HCT116 (cell line): ENCODE measurements around the gene BICDL2. TPM values are rescaled to one million over a fixed set of nuclear protein-coding genes. Genes with fewer than 3 reads are reported as not detected.

Source experiments
- ATAC-seq: fragments of 200-7000 bp; cut with Tn5 transposase; 2 replicates; pipeline ENCODE4 v1.9.1; 2020; ENCODE audit warnings: mild to moderate bottlenecking, moderate library complexity
- BruUV-seq: library from RNA; stranded (reverse); fragments of 400-500 nt; replicated peaks from 2 replicates; lab custom pipeline; 2021; lab: Mats Ljungman, UMichigan
- CTCF ChIA-PET: fragments of 300-600 bp; sonication (Branson Sonifier 250); formaldehyde crosslinking; loops from one replicate; lab custom pipeline; 2021; ENCODE audit warnings: antibody characterized with exemption; lab: Charles Lee
- POLR2A ChIA-PET: fragments of 300-600, 350-600 bp; sonication (Branson Sonifier 250); formaldehyde crosslinking; loops from one replicate; lab custom pipeline; 2021; ENCODE audit warnings: antibody characterized with exemption; lab: Charles Lee
- RAD21 ChIA-PET, 2 experiments: fragments of 300-600 bp; sonication (Branson Sonifier 250); formaldehyde crosslinking; loops; one replicate each; lab custom pipeline; 2023; ENCODE audit warnings: low total read pairs in 2 of 2; ENCODE audit not compliant: uncharacterized antibody in 2 of 2, unreplicated experiment in 2 of 2, low non-redundant PET in 1 of 2; lab: Charles Lee
- DNase-seq: peaks from one replicate; pipeline ENCODE4 v3.0.0-alpha.2; 2010; ENCODE audit warnings: low read depth, low spot score
- H2AFZ ChIP-seq: fragments of 200-600 bp; shearing (Covaris generic), sonication (generic); 2 replicates; pipeline ENCODE4 v1.6.1; 2017; ENCODE audit warnings: low read depth, mixed run types, mixed read lengths, antibody characterized with exemption, low read length; ENCODE audit not compliant: poor library complexity, severe bottlenecking
- H3K27ac ChIP-seq: 2 replicates; pipeline ENCODE4 v1.5.1; 2012; ENCODE audit warnings: low read depth, low read length
- H3K27me3 ChIP-seq: fragments of 200-600 bp; sonication (generic); 2 replicates; pipeline ENCODE4 v1.6.1; 2016; ENCODE audit warnings: mixed run types, low read length, mixed read lengths; ENCODE audit not compliant: insufficient read depth
- H3K36me3 ChIP-seq, 2 experiments: fragments of 200-500 bp in 1 of 2; fragments of 200-600 bp in 1 of 2; sonication (Bioruptor generic) in 1 of 2; sonication (generic) in 1 of 2; 2 replicates each; pipeline versions ENCODE4 v1.5.1 to v1.6.1; 2014 to 2016; ENCODE audit warnings: low read length in 2 of 2, inconsistent platforms in 1 of 2, mixed read lengths in 1 of 2, mixed run types in 1 of 2; ENCODE audit not compliant: insufficient read depth in 2 of 2, control insufficient read depth in 1 of 2
- H3K4me1 ChIP-seq, 2 experiments: fragments of 200-600 bp in 1 of 2; sonication (generic) in 1 of 2; 2 replicates each; pipeline versions ENCODE4 v1.5.1 to v1.6.1; 2012 to 2017; ENCODE audit warnings: low read length in 2 of 2, inconsistent platforms in 1 of 2, mild to moderate bottlenecking in 1 of 2, mixed read lengths in 1 of 2, mixed run types in 1 of 2, moderate library complexity in 1 of 2; ENCODE audit not compliant: insufficient read depth in 2 of 2, control insufficient read depth in 1 of 2
- H3K4me2 ChIP-seq: fragments of 200-600 bp; sonication (generic); 2 replicates; pipeline ENCODE4 v1.6.1; 2017; ENCODE audit warnings: mixed run types, low read length, mixed read lengths
- H3K4me3 ChIP-seq, 2 experiments: fragments of 200-600 bp in 1 of 2; sonication (generic) in 1 of 2; replicated peaks in 1 of 2; 2 replicates each; pipeline ENCODE4 v1.5.1; 2011 to 2016; ENCODE audit warnings: low read length in 2 of 2, control low read depth in 1 of 2, low read depth in 1 of 2, mild to moderate bottlenecking in 1 of 2, mixed read lengths in 1 of 2, mixed run types in 1 of 2
- H3K79me2 ChIP-seq: fragments of 200-600 bp; sonication (generic); 2 replicates; pipeline ENCODE4 v1.6.1; 2017; ENCODE audit warnings: mild to moderate bottlenecking, mixed run types, low read length, moderate library complexity, mixed read lengths; ENCODE audit not compliant: insufficient read depth
- H3K9ac ChIP-seq: fragments of 200-600 bp; sonication (generic); 2 replicates; pipeline ENCODE4 v1.6.1; 2016; ENCODE audit warnings: low read length, mixed read lengths
- H3K9me2 ChIP-seq: fragments of 200-600 bp; sonication (generic), shearing (Covaris generic); 2 replicates; pipeline ENCODE4 v1.6.1; 2017; ENCODE audit warnings: mixed run types, mild to moderate bottlenecking, moderate library complexity; ENCODE audit not compliant: insufficient read depth
- H3K9me3 ChIP-seq, 2 experiments: fragments of 200-500 bp in 1 of 2; fragments of 200-600 bp in 1 of 2; sonication (Bioruptor generic) in 1 of 2; sonication (generic) in 1 of 2; 2 replicates each; pipeline ENCODE4 v1.6.1; 2014 to 2017; ENCODE audit warnings: low read length in 2 of 2, mixed read lengths in 2 of 2, inconsistent platforms in 1 of 2, low read depth in 1 of 2, mild to moderate bottlenecking in 1 of 2, mixed run types in 1 of 2, moderate library complexity in 1 of 2; ENCODE audit not compliant: control insufficient read depth in 1 of 2, insufficient read depth in 1 of 2
- H4K20me1 ChIP-seq: fragments of 200-600 bp; sonication (generic), shearing (Covaris generic); 2 replicates; pipeline ENCODE4 v1.6.1; 2017; ENCODE audit warnings: mixed run types, mild to moderate bottlenecking, moderate library complexity; ENCODE audit not compliant: insufficient read depth
- CEBPB ChIP-seq: IDR thresholded peaks from 2 replicates; pipeline ENCODE4 v1.6.1; 2012; ENCODE audit warnings: low read depth
- EZH2 ChIP-seq: fragments of 200-600 bp; sonication (generic); IDR thresholded peaks from 2 replicates; pipeline ENCODE4 v1.6.1; 2017; ENCODE audit warnings: antibody characterized with exemption, mixed run types
- FOSL1 ChIP-seq: IDR thresholded peaks from 2 replicates; pipeline ENCODE4 v1.6.1; 2012; ENCODE audit warnings: low read depth
- JUND ChIP-seq: IDR thresholded peaks from 2 replicates; pipeline ENCODE4 v1.6.1; 2012
- POLR2A ChIP-seq: IDR thresholded peaks from 2 replicates; pipeline ENCODE4 v1.7.0; 2011; ENCODE audit warnings: borderline replicate concordance; ENCODE audit not compliant: insufficient read depth, insufficient read length; ENCODE audit errors: extremely low read depth
- POLR2AphosphoS5 ChIP-seq: IDR thresholded peaks from 2 replicates; pipeline ENCODE4 v1.6.1; 2011; ENCODE audit warnings: mild to moderate bottlenecking, low read depth, low read length, moderate library complexity
- SIN3A ChIP-seq: IDR thresholded peaks from 2 replicates; pipeline ENCODE4 v1.6.1; 2012; ENCODE audit warnings: low read depth
- SRF ChIP-seq: IDR thresholded peaks from 2 replicates; pipeline ENCODE4 v1.6.1; 2012; ENCODE audit warnings: low read depth
- TCF7L2 ChIP-seq: IDR thresholded peaks from 2 replicates; pipeline ENCODE4 v1.7.0; 2011; ENCODE audit warnings: borderline replicate concordance, inconsistent platforms; ENCODE audit not compliant: insufficient read depth, insufficient read length; ENCODE audit errors: extremely low read depth
- YY1 ChIP-seq: IDR thresholded peaks from 2 replicates; pipeline ENCODE4 v1.6.1; 2011; ENCODE audit warnings: low read length, low read depth, moderate library complexity, mild to moderate bottlenecking; ENCODE audit not compliant: insufficient replicate concordance; ENCODE audit errors: extremely low read depth
- ZFX ChIP-seq: fragments of 450-650 bp; IDR thresholded peaks from 2 replicates; pipeline ENCODE4 v1.6.1; 2017
- intact Hi-C: fragments of 100-400 bp; cut with micrococcal nuclease; formaldehyde crosslinking; loops from 2 replicates; pipeline ENCODE4 v1.10.0; 2022
- total RNA-seq: library from RNA; stranded (reverse); gene quantifications from one replicate; pipeline ENCODE4 v1.2.1, GENCODE V29; 2021; ENCODE audit not compliant: unreplicated experiment
- TF ChIP-seq, protein P1 (sequence below), 3 experiments: fragments of 200-600 bp in 1 of 3; sonication (generic) in 1 of 3; IDR thresholded peaks in 2 of 3; conservative IDR thresholded peaks in 1 of 3; 2 replicates each; pipeline ENCODE4 v1.5.1; 2012 to 2017; ENCODE audit warnings: low read depth in 2 of 3, low read length in 2 of 3, antibody characterized with exemption in 1 of 3, borderline replicate concordance in 1 of 3, control low read depth in 1 of 3, mild to moderate bottlenecking in 1 of 3, mixed read lengths in 1 of 3, mixed run types in 1 of 3, moderate library complexity in 1 of 3; ENCODE audit not compliant: insufficient read depth in 1 of 3
- TF ChIP-seq, protein P2 (sequence below): IDR thresholded peaks from 2 replicates; pipeline ENCODE4 v1.6.1; 2012
- TF ChIP-seq, protein P3 (sequence below): IDR thresholded peaks from 2 replicates; pipeline ENCODE4 v1.6.1; 2011; ENCODE audit warnings: mild to moderate bottlenecking, low read length, moderate library complexity; ENCODE audit not compliant: insufficient replicate concordance; ENCODE audit errors: extremely low read depth

BICDL2 gene
- total RNA-seq, 1 experiment from 2014 or later = 21.3 TPM

DNA sequence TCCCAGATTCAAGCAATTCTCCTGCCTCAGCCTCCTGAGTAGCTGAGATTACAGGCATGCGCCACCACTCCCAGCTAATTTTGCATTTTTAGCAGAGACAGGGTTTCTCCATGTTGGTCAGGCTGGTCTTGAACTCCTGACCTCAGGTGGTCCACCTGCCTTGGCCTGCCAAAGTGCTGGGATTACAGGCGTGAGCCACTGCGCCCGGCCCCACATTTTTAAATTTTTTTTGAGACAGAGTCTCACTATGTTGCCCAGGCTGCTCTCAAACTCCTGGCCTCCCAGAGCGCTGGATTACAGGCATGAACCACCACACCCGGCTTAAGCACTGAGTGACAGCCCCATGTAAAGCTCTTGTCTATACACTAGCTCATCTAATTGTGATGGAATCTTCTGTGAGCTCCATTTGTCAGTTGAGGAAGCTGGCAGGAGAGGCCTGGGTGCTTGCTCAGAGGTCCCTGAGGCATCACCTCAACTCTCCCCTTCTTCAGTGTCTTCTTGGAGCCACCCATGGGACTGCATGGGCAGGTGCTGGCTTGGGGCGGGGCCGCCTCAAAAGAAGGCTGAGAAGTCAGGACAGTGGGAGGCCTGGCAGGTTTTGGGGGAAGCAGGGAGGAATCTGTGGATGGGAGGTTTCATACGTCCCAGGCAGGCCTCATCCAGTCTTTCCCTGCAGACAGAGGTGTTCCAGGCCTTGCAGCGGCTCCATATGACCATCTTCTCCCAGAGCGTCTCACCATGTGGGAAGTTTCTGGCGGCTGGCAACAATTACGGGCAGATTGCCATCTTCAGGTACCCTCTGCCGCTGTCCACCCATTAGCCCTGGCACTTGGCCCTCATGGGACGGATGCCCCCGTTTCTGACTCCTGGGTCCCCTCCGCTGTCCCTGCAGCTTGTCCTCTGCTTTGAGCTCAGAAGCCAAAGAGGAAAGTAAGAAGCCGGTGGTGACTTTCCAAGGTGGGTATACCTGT is 11.4 kb downstream of the BICDL2 start:
- Histone ChIP-seq H3K9me3 (no peaks in the 10 kb centered on the region), H3K4me1 (peaks cover 16 to 55% of the 10 kb centered on the region in 2 experiments), H3K4me3 (peak overlapping the region; percentile 94 to 95), H3K9ac (peak overlapping the region; percentile 99; the same call in 1 of the 2 replicates), H3K79me2 (peaks cover 25% of the 10 kb centered on the region; the same call in 1 of the 2 replicates), H3K27me3 (no peaks in the 10 kb centered on the region), H3K36me3 (peaks cover 8 to 32% of the 10 kb centered on the region in 2 experiments; a peak in 2 of 4 replicates), H4K20me1 (no peaks in the 10 kb centered on the region), H2AFZ (no peak overlapping the region), H3K9me2 (no peaks in the 10 kb centered on the region), H3K27ac (peak overlapping the region; percentile 100; the same call in 1 of the 2 replicates), H3K4me2 (peak overlapping the region; percentile 86)
- no peak for DNase-seq
- no peak for ATAC-seq
- intact Hi-C loops = loop anchor here (2.0 kb wide), 1 partner anchor 21 kb away; no protein-coding TSS in a partner anchor
- TF ChIP-seq EZH2 = no peak
- TF ChIP-seq, protein P1, sequence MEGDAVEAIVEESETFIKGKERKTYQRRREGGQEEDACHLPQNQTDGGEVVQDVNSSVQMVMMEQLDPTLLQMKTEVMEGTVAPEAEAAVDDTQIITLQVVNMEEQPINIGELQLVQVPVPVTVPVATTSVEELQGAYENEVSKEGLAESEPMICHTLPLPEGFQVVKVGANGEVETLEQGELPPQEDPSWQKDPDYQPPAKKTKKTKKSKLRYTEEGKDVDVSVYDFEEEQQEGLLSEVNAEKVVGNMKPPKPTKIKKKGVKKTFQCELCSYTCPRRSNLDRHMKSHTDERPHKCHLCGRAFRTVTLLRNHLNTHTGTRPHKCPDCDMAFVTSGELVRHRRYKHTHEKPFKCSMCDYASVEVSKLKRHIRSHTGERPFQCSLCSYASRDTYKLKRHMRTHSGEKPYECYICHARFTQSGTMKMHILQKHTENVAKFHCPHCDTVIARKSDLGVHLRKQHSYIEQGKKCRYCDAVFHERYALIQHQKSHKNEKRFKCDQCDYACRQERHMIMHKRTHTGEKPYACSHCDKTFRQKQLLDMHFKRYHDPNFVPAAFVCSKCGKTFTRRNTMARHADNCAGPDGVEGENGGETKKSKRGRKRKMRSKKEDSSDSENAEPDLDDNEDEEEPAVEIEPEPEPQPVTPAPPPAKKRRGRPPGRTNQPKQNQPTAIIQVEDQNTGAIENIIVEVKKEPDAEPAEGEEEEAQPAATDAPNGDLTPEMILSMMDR (IDR thresholded peaks at IDR 0.05 in 2 of 3, conservative IDR thresholded peaks at IDR 0.05 in 1 of 3; ENCODE audit: borderline replicate concordance in 1 of 3, insufficient read depth in 1 of 3, low read depth in 2 of 3, low read length in 2 of 3) = no peak
- TF ChIP-seq, protein P2, sequence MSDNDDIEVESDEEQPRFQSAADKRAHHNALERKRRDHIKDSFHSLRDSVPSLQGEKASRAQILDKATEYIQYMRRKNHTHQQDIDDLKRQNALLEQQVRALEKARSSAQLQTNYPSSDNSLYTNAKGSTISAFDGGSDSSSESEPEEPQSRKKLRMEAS = no peak
- TF ChIP-seq, protein P3, sequence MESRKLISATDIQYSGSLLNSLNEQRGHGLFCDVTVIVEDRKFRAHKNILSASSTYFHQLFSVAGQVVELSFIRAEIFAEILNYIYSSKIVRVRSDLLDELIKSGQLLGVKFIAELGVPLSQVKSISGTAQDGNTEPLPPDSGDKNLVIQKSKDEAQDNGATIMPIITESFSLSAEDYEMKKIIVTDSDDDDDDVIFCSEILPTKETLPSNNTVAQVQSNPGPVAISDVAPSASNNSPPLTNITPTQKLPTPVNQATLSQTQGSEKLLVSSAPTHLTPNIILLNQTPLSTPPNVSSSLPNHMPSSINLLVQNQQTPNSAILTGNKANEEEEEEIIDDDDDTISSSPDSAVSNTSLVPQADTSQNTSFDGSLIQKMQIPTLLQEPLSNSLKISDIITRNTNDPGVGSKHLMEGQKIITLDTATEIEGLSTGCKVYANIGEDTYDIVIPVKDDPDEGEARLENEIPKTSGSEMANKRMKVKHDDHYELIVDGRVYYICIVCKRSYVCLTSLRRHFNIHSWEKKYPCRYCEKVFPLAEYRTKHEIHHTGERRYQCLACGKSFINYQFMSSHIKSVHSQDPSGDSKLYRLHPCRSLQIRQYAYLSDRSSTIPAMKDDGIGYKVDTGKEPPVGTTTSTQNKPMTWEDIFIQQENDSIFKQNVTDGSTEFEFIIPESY = no peak
- no peak for TF ChIP-seq SRF
- TF ChIP-seq SIN3A = no peak
- no peak for TF ChIP-seq YY1
- TF ChIP-seq POLR2A = no peak
- no peak for TF ChIP-seq CEBPB
- no peak for TF ChIP-seq TCF7L2
- TF ChIP-seq JUND = no peak
- TF ChIP-seq FOSL1 = no peak
- TF ChIP-seq POLR2AphosphoS5 = no peak
- TF ChIP-seq ZFX = no peak
- no TSS peak for BruUV-seq
- RAD21 ChIA-PET = no interaction called here
- POLR2A ChIA-PET = interaction anchor here (0.6 to 8.2 kb wide), 4 partner anchors 20 to 177 kb away, joined by 3 to 188 read pairs (median 3); no protein-coding TSS in a partner anchor
- CTCF ChIA-PET = interaction anchor here (0.9 kb wide), 1 partner anchor 8 kb away, joined by 3 read pairs; no protein-coding TSS in a partner anchor
